K562 (cell line): ENCODE data around the gene TARS1.

Source experiments
- EZH2 ChIP-seq: IDR thresholded peaks from 2 replicates; pipeline ENCODE4 v1.6.1; 2012; ENCODE audit warnings: low read depth, mild to moderate bottlenecking, inconsistent platforms, low read length, borderline replicate concordance
- POLR2A ChIP-seq: fragments of 450-650 bp; conservative IDR thresholded peaks from 2 replicates; pipeline ENCODE4 v1.6.1; 2016

DNA sequence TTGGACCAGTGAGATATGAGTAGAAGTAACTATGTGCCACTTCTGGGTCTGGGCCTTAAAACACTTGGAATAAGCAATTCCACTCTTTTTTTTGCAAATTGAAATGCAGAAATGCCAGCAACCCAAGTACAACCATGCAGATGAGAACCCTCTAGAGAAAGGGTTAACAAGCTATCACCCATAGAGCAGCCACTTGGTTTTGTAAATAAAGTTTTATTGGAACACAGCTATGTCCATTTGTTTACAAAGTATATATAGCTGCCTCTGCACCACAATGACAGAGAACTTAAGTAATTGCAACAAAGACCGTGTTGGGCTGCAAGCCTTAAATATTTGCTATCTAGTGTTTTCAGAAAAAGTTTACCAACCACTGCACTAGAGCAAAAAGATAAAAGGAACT is 9.8 kb upstream of the TARS1 start:
- no peak for TF ChIP-seq POLR2A
- no peak for TF ChIP-seq EZH2
